Fibroblast of lung (primary cell): Measurements from ENCODE around the gene STAB2. TPM values are rescaled to one million over a fixed set of nuclear protein-coding genes. Genes with fewer than 3 reads are reported as not detected.

Experiments used
- DNase-seq, 2 donors: peaks; one replicate each; pipeline versions ENCODE4 v3.0.0 to v3.0.0-alpha.2; 2010; ENCODE audit warnings: low read depth in 2 of 2
- H2AFZ ChIP-seq: 2 replicates; pipeline ENCODE4 v1.5.1; 2012; ENCODE audit warnings: low read length, control low read depth, inconsistent platforms
- H3K27ac ChIP-seq: 2 replicates; pipeline ENCODE4 v1.5.1; 2011; ENCODE audit warnings: low read length, control low read depth; ENCODE audit not compliant: insufficient read depth
- H3K27me3 ChIP-seq: 2 replicates; pipeline ENCODE4 v1.5.1; 2011; ENCODE audit warnings: mild to moderate bottlenecking, low read length; ENCODE audit not compliant: control insufficient read depth, insufficient read depth
- H3K36me3 ChIP-seq: 2 replicates; pipeline ENCODE4 v1.5.1; 2011; ENCODE audit warnings: low read length; ENCODE audit not compliant: control insufficient read depth, insufficient read depth
- H3K4me1 ChIP-seq: 2 replicates; pipeline ENCODE4 v1.5.1; 2011; ENCODE audit warnings: low read length; ENCODE audit not compliant: control insufficient read depth, insufficient read depth; ENCODE audit errors: extremely low read depth
- H3K4me2 ChIP-seq: 2 replicates; pipeline ENCODE4 v1.5.1; 2011; ENCODE audit warnings: low read length, control low read depth; ENCODE audit not compliant: insufficient read depth; ENCODE audit errors: extremely low read depth
- H3K4me3 ChIP-seq, 4 experiments: fragments of 200-600 bp in 1 of 4; sonication (generic) in 1 of 4; replicated peaks in 1 of 4; 2 replicates each; pipeline ENCODE4 v1.5.1; 2011 to 2016; ENCODE audit warnings: low read length in 4 of 4, low read depth in 3 of 4, mild to moderate bottlenecking in 3 of 4, control low read depth in 2 of 4, inconsistent platforms in 1 of 4, mixed read lengths in 1 of 4; ENCODE audit not compliant: insufficient read depth in 1 of 4; ENCODE audit errors: control extremely low read depth in 1 of 4
- H3K79me2 ChIP-seq: 2 replicates; pipeline ENCODE4 v1.5.1; 2012; ENCODE audit warnings: mild to moderate bottlenecking, low read length, inconsistent platforms; ENCODE audit not compliant: control insufficient read depth, insufficient read depth
- H3K9ac ChIP-seq: 2 replicates; pipeline ENCODE4 v1.5.1; 2011; ENCODE audit warnings: mild to moderate bottlenecking, low read length, control low read depth; ENCODE audit not compliant: insufficient read depth
- H3K9me3 ChIP-seq: 2 replicates; pipeline ENCODE4 v1.5.1; 2012; ENCODE audit warnings: low read depth, low read length; ENCODE audit not compliant: control insufficient read depth, insufficient read depth
- H4K20me1 ChIP-seq: 2 replicates; pipeline ENCODE4 v1.5.1; 2011; ENCODE audit warnings: low read length; ENCODE audit not compliant: control insufficient read depth, insufficient read depth; ENCODE audit errors: extremely low read depth
- EZH2 ChIP-seq: IDR thresholded peaks from 2 replicates; pipeline ENCODE4 v1.5.1; 2012; ENCODE audit warnings: low read length, control low read depth, mild to moderate bottlenecking; ENCODE audit errors: missing control alignments
- polyA plus RNA-seq, 2 donors: library from polyadenylated mRNA; depleted of rRNA in 1 of 2; stranded (reverse) in 1 of 2; unstranded in 1 of 2; fragments of >200 nt; gene quantifications; 2 replicates each; pipeline ENCODE4 v1.2.1, GENCODE V29; 2011 to 2012; ENCODE audit warnings: missing spikeins in 1 of 2
- total RNA-seq: library from RNA; depleted of rRNA; stranded (reverse); fragments of >200 nt; gene quantifications from 2 replicates; pipeline ENCODE4 v1.2.1, GENCODE V29; 2014
- TF ChIP-seq, protein P1 (sequence below), 2 donors: IDR thresholded peaks in 1 of 2; conservative IDR thresholded peaks in 1 of 2; 1 replicate in 1 of 2; 2 replicates in 1 of 2; pipeline ENCODE4 v1.5.1; 2011 to 2012; ENCODE audit warnings: low read length in 2 of 2, control low read depth in 1 of 2, inconsistent platforms in 1 of 2, low read depth in 1 of 2, mild to moderate bottlenecking in 1 of 2

STAB2 gene
- total and polyA plus RNA-seq, 2 donors (not counting 1 experiment from before 2014, with no cell fraction given) = not detected

DNA sequence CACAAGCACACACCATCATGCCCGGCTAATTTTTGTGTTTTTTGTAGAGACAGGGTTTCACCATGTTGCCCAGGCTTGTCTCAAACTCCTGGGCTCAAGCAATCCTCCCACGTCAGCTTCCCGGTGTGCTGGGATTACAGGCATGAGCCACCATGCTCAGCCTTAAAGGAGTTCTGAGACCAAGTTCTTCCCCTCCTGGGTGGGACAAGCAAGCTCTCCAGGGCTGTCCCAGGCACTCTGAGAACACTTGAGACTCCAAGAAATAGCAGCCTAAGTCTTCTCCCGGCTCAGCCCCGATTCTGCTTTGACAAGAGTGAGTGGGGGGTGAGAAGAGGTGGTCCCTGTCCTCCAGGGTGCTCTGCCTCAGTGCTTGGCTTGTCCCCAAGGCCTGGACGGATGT, 86.4 kb downstream of the STAB2 start:
- Histone ChIP-seq H3K4me2 (no peak overlapping the region), H2AFZ (no peak overlapping the region), H3K4me1 (no peaks in the 10 kb centered on the region), H3K4me3 (no peak overlapping the region), H3K27me3 (no peaks in the 10 kb centered on the region), H3K9me3 (no peaks in the 10 kb centered on the region), H3K36me3 (no peaks in the 10 kb centered on the region), H3K27ac (no peak overlapping the region), H3K79me2 (no peaks in the 10 kb centered on the region), H4K20me1 (no peaks in the 10 kb centered on the region), H3K9ac (no peak overlapping the region)
- no peak for TF ChIP-seq EZH2
- TF ChIP-seq, protein P1, sequence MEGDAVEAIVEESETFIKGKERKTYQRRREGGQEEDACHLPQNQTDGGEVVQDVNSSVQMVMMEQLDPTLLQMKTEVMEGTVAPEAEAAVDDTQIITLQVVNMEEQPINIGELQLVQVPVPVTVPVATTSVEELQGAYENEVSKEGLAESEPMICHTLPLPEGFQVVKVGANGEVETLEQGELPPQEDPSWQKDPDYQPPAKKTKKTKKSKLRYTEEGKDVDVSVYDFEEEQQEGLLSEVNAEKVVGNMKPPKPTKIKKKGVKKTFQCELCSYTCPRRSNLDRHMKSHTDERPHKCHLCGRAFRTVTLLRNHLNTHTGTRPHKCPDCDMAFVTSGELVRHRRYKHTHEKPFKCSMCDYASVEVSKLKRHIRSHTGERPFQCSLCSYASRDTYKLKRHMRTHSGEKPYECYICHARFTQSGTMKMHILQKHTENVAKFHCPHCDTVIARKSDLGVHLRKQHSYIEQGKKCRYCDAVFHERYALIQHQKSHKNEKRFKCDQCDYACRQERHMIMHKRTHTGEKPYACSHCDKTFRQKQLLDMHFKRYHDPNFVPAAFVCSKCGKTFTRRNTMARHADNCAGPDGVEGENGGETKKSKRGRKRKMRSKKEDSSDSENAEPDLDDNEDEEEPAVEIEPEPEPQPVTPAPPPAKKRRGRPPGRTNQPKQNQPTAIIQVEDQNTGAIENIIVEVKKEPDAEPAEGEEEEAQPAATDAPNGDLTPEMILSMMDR (conservative IDR thresholded peaks at IDR 0.05 in 1 of 2, IDR thresholded peaks at IDR 0.05 in 1 of 2; ENCODE audit: low read depth in 1 of 2, low read length in 2 of 2) = no peak
- no peak for DNase-seq

DNA sequence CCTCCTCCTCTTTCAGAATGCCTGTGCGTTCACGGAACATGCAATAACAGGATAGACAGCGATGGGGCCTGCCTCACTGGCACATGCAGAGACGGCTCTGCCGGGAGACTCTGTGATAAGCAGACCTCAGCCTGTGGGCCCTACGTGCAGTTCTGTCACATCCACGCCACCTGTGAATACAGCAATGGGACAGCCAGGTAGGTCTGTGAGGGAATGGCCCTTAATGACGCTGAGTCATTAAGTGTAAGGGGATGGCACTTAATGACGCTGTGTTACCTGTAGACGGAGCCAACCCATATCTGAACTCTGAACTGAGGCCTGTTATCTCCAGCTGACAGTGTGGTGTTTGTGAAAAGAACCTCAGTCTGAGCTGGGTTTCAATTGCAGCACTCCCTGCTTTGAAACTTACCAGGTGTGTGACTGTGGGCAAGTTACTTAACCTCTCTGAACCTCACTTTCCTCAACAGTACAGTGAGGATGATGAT, 86.9 kb downstream of the STAB2 start:
- Histone ChIP-seq H3K9me3 (no peaks in the 10 kb centered on the region), H3K9ac (no peak overlapping the region), H3K4me1 (no peaks in the 10 kb centered on the region), H3K27me3 (no peaks in the 10 kb centered on the region), H3K4me3 (no peak overlapping the region), H4K20me1 (no peaks in the 10 kb centered on the region), H3K36me3 (no peaks in the 10 kb centered on the region), H3K79me2 (no peaks in the 10 kb centered on the region), H3K27ac (no peak overlapping the region), H2AFZ (no peak overlapping the region), H3K4me2 (no peak overlapping the region)
- no peak for TF ChIP-seq EZH2
- TF ChIP-seq, protein P1 (conservative IDR thresholded peaks at IDR 0.05 in 1 of 2, IDR thresholded peaks at IDR 0.05 in 1 of 2; ENCODE audit: low read depth in 1 of 2, low read length in 2 of 2) = no peak
- no peak for DNase-seq

DNA sequence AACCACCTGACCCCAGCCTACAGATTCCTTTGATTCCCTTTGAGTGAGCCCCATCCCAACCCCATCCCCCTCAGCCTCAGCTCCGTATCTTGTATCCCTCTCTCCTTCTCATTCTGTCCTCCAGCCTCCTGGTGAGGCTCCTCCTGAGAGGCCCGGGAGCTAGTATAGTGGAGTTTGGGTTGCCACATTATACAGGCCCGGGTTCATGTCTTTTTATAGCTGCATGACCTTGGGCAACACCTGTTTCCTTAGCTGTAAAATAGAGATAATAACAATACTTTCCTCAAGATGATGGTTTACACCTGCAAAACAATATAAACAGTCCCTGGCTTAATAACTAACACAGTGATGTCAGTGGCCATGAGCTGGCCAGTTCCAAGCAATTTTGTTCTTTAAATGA, 89.8 kb downstream of the STAB2 start:
- Histone ChIP-seq H3K27me3 (no peaks in the 10 kb centered on the region), H3K4me1 (no peaks in the 10 kb centered on the region), H3K27ac (no peak overlapping the region), H3K9me3 (no peaks in the 10 kb centered on the region), H2AFZ (no peak overlapping the region), H3K36me3 (no peaks in the 10 kb centered on the region), H3K4me3 (no peak overlapping the region), H3K9ac (no peak overlapping the region), H3K79me2 (no peaks in the 10 kb centered on the region), H4K20me1 (no peaks in the 10 kb centered on the region), H3K4me2 (no peak overlapping the region)
- DNase-seq = no peak
- TF ChIP-seq EZH2 = no peak
- TF ChIP-seq, protein P1 (conservative IDR thresholded peaks at IDR 0.05 in 1 of 2, IDR thresholded peaks at IDR 0.05 in 1 of 2; ENCODE audit: low read depth in 1 of 2, low read length in 2 of 2) = no peak
